Raji (cell line): ENCODE results near the gene EMX1.

ENCODE experiments used
- POLR2A ChIP-seq: IDR thresholded peaks from 2 replicates; pipeline ENCODE4 v1.6.1; 2011; ENCODE audit warnings: low read depth, low read length, control low read depth; ENCODE audit not compliant: insufficient read depth

Gene EMX1

GRCh38 chr2:72927619-72928550, 10.6 kb downstream of the EMX1 start:
- no peak for TF ChIP-seq POLR2A

- no peak for TF ChIP-seq POLR2A
These were observed 11.7 kb downstream of the EMX1 start for GRCh38 chr2:72929010-72929409.

GRCh38 chr2:72931280-72931910, 14.1 kb downstream of the EMX1 start:
- no peak for TF ChIP-seq POLR2A

GRCh38 chr2:72932045-72932740, 14.9 kb downstream of the EMX1 start:
- TF ChIP-seq POLR2A, result no peak

DNA sequence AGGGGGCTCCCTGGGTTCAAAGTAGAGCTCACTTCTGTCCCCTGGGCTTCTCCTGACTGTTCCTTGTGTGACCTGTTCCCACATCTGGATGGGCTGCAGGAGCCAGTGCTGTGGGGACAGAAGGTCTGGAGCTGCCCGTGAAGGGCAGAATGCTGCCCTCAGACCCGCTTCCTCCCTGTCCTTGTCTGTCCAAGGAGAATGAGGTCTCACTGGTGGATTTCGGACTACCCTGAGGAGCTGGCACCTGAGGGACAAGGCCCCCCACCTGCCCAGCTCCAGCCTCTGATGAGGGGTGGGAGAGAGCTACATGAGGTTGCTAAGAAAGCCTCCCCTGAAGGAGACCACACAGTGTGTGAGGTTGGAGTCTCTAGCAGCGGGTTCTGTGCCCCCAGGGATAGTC, 15.5 kb downstream of the EMX1 start:
- TF ChIP-seq POLR2A, result no peak

- no peak for TF ChIP-seq POLR2A
These were observed 15.9 kb downstream of the EMX1 start for GRCh38 chr2:72933207-72933606.

- TF ChIP-seq POLR2A, result no peak
These were observed 16.4 kb downstream of the EMX1 start for GRCh38 chr2:72933646-72934151.

DNA sequence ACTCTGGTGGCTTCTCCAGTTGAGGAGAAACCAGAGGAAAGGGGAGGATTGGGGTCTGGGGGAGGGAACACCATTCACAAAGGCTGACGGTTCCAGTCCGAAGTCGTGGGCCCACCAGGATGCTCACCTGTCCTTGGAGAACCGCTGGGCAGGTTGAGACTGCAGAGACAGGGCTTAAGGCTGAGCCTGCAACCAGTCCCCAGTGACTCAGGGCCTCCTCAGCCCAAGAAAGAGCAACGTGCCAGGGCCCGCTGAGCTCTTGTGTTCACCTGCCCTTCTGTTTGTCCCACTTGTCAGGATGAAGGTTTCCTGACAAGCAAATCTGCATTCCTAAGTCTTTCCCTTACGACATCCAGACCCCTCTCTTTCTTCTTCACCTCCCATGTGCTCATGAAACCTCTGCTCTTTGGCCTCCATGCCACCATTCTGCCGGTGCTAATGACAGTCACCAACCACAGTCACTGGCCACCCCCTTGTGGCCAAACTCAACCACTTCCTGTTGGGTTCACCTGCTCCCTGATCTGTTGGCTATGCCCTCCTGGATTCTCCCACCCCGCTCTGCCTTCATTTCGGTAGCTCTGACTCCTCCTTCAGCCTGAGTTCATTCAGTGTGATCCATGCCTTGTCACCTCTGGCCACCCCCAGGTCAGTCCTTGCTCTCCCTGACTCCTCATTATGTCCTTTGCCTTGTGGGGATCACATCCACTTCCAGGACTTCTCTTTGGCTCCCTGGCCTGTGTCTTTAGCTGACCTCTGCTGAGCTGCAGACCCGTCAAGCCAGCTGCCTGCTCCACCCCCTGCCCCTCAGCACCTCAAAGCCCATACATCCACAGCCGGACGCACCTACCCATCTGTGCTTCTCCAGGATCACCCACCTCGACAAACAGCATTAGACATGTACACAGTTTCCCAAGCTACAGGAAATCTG, 17.6 kb downstream of the EMX1 start:
- TF ChIP-seq POLR2A, result no peak

DNA sequence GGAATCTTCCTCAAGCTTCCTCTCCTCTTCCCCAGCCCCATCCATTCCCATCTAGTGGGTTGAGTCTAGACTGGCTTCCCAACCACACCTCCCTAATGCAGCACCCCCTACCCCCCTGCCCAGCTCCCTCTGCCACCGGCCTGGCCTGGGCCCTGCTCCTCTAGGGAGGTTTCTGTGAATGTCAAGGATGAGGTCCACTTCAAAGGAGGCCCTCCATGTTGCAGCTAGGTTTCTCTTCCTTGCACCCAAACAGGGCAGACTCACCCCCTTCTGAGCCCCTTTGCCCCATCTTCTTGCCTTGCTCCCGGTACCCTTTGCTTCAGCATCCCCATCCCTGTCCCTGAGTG, 18.3 kb downstream of the EMX1 start:
- no peak for TF ChIP-seq POLR2A

DNA sequence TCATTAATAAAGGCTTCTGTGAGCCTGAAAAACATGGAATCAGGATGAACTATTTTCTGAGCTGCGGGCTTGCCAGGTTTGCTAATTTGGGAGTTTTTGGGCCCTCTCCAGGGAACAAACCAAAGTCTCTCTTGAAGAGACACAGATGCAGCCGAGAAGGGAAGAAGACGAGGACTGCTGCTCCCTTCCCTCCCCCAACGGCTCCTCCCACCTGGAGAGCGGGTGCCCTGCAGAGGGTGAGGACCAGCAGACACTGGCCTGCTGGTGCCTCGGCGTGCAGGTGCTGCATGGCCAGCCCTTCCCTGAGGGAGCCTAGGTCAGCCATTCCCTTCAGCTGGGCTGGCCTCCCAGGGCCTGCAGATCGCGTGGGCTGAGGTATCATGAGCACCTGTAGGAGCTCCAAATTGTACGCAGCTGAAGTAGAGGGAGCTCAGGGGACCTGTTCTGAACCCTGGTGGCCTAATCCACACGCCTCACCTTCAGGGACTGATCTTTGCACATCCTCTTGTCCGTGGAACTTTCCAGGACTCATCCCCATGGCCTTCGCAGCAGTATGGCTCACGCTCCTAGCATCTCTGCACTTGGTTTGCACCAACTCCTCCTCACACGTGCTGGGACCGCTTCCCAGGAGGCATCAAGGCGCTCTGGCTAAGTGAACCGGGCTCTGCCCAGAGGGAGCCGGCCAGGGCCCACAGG, 19.5 kb downstream of the EMX1 start:
- TF ChIP-seq POLR2A, result no peak

- TF ChIP-seq POLR2A, result no peak
These were observed 20.0 kb downstream of the EMX1 start for GRCh38 chr2:72937356-72937669.

DNA sequence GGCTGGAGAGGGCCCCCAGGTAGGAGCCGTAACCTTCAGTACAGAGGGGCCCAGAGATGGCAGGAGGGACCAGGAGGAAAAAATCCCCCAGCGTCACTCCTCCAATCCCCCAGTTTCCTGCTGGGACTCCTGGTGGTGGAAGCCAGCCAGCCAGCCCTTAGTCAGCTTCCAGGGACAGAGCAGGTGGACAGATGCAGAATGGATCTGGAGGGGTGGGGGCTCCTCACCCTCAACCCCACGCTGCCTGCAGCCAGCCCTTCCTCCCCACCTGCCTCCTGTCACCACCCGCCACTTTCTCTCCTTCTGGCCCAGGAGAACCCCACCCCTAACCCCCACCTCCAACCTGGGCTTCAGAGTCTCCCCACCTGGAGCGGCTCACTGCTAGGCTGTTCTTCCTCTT, 21.1 kb downstream of the EMX1 start:
- no peak for TF ChIP-seq POLR2A

GRCh38 chr2:72940361-72940760, 23.0 kb downstream of the EMX1 start:
- TF ChIP-seq POLR2A, result no peak

DNA sequence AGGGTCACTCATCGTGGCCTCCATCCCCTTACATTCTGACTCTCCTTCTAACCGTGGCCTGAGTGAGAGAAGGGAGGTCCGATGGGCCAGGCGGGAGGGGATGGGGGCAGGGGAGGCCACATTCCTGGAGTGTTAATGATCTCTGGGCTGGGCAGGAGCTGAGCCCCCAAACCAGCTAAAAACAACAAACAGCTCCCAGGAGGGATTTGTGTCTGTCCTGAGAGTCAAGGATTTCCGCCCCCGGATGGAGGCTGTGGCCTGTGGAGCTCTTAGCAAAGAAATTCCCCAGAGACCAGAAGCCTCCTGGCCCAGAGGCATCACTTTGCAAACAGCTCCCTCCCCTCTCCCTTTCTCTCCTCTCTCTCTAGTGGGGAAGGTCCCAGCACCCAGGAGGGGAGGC, 23.5 kb downstream of the EMX1 start:
- no peak for TF ChIP-seq POLR2A
